GM13977 (cell line): ENCODE measurements around the gene TGM2.

Experiments used
- DNase-seq: peaks from one replicate; pipeline ENCODE4 v3.0.0; 2012; ENCODE audit warnings: low spot score
- in situ Hi-C: fragments of 300-500 bp; cut with MboI; formaldehyde crosslinking; loops from one replicate; pipeline ENCODE4 v1.12.0; 2022; ENCODE audit warnings: low sequenced_read_pairs, low pct_unique_long_range_greater_than_20kb, mixed read lengths, inconsistent platforms; ENCODE audit not compliant: unreplicated experiment
- TF ChIP-seq, protein P1 (sequence below): IDR thresholded peaks from 2 replicates; pipeline ENCODE4 v1.5.1; 2012; ENCODE audit warnings: mild to moderate bottlenecking, control low read depth; ENCODE audit not compliant: insufficient read depth; ENCODE audit errors: extremely low read depth, missing control alignments

TGM2 gene

GRCh38 chr20:38210741-38211140 is 45.7 kb upstream of the TGM2 start:
- in situ Hi-C loops, result loop anchor here (25.0 kb wide), 1 partner anchor 648 kb away; no protein-coding TSS in a partner anchor
- no peak for DNase-seq
- TF ChIP-seq, protein P1, sequence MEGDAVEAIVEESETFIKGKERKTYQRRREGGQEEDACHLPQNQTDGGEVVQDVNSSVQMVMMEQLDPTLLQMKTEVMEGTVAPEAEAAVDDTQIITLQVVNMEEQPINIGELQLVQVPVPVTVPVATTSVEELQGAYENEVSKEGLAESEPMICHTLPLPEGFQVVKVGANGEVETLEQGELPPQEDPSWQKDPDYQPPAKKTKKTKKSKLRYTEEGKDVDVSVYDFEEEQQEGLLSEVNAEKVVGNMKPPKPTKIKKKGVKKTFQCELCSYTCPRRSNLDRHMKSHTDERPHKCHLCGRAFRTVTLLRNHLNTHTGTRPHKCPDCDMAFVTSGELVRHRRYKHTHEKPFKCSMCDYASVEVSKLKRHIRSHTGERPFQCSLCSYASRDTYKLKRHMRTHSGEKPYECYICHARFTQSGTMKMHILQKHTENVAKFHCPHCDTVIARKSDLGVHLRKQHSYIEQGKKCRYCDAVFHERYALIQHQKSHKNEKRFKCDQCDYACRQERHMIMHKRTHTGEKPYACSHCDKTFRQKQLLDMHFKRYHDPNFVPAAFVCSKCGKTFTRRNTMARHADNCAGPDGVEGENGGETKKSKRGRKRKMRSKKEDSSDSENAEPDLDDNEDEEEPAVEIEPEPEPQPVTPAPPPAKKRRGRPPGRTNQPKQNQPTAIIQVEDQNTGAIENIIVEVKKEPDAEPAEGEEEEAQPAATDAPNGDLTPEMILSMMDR, result no peak

DNA sequence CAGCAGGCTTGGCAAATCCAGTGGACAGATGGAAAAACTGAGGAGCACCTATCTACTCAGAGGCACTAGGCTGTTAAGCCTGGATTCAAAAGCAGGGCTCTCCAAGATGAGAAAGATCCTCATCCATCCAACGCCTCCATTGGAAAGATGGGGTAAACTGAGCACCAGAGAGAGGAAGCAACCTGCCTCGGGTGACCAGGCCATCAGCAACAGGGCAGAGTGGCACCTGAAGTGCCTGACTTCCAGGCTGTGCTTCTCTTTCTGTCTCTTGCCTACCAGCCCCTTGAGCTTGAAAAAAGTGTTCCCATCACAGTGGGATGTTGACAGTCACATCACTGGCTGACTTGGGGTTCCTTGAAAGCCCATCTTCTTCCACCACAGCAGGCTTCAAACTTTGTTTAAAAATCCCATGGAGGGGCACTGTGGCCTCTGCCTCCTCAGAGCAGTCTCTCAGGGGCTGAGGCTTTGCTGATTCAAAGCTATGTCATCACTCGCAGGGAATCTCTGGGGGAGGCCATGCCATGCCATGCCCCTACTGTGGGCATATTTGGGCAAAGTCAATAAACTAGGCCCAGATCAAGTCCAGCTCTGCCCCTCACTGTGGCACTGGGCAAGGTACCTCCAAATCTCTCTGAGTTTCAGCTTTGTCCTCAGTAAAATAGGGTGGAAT is 44.8 kb upstream of the TGM2 start:
- TF ChIP-seq, protein P1, result no peak
- DNase-seq, result no peak
- in situ Hi-C loops, result loop anchor here (25.0 kb wide), 1 partner anchor 648 kb away; no protein-coding TSS in a partner anchor

DNA sequence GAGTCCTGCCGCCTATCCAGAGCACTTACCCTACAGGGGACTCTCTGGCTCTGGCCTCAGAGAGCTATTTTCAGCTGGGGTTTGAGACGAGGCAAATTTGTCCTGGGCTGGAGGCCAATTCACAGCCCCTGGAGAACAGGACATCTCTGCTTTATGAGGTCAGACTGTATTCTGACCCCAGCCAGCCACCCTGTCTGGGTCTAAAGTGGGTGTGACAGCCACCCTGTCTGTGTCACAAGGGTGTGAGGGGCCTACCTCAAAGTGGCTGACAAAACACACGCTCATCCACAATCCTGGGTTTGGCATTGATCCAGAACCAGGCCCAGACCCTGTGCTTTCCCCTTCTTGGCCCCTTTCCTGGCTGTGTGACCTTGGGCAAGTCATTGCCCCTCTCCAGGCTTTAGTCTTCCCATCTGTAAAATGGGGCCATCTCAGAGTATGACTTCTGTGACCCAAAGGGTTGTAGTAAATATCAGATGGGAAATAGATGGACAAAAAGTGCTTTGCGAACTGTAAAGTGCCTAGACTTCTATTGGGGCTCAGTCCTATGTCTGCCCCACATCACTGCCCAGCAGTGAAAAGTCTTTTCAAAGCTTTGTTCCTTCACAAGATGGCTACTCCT is 44.1 kb upstream of the TGM2 start:
- DNase-seq, result no peak
- in situ Hi-C loops, result loop anchor here (25.0 kb wide), 1 partner anchor 647 kb away; no protein-coding TSS in a partner anchor
- TF ChIP-seq, protein P1, result no peak

GRCh38 chr20:38208523-38208922 is 43.5 kb upstream of the TGM2 start:
- in situ Hi-C loops, result loop anchor here (25.0 kb wide), 1 partner anchor 646 kb away; no protein-coding TSS in a partner anchor
- TF ChIP-seq, protein P1, result no peak
- DNase-seq, result no peak

- in situ Hi-C loops, result loop anchor here (25.0 kb wide), 1 partner anchor 646 kb away; no protein-coding TSS in a partner anchor
- TF ChIP-seq, protein P1, result no peak
- DNase-seq, result no peak
Measured at GRCh38 chr20:38208088-38208487, 43.0 kb upstream of the TGM2 start.

DNA sequence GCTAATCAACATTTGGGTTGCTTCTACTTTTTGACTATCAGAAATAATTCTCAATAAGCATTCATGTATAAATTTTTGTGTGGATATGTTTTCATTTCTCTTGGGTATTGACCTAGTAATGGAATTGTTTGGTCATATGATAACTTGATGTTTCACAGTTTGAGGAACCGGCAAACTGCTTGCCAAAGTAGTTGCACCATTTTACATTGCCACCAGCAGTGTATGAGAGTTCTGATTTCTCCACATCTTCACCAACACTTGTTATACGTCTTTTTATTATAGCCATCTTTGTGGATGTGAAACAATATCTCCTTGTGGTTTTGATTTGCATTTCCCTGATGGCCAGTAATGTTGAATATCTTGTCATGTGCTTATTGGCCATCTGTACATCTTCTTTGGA is 42.6 kb upstream of the TGM2 start:
- in situ Hi-C loops, result loop anchor here (25.0 kb wide), 1 partner anchor 645 kb away; no protein-coding TSS in a partner anchor
- TF ChIP-seq, protein P1, result no peak
- no peak for DNase-seq
